HEK293 (cell line): ENCODE data around the gene DPYSL4.

Experiments used
- CTCF ChIA-PET: fragments of 350-600 bp; formaldehyde crosslinking; extraction: SDS; loops from one replicate; lab custom pipeline; 2021; ENCODE audit warnings: antibody characterized with exemption; lab: Yijun Ruan, JAX
- POLR2A ChIA-PET: fragments of 300-600 bp; formaldehyde crosslinking; extraction: SDS; loops from one replicate; lab custom pipeline; 2020; ENCODE audit warnings: antibody characterized with exemption, inconsistent platforms; lab: Yijun Ruan, JAX
- H3K27ac ChIP-seq: fragments of 200-500 bp; sonication (Bioruptor generic); 2 replicates; pipeline ENCODE4 v1.5.1; 2014; ENCODE audit warnings: low read depth, low read length, control low read depth, inconsistent platforms; ENCODE audit errors: extremely low read depth
- H3K36me3 ChIP-seq, 2 experiments: fragments of 200-500 bp in 1 of 2; sonication (Bioruptor generic) in 1 of 2; 1 replicate in 1 of 2; 2 replicates in 1 of 2; pipeline ENCODE4 v1.5.1; 2014 to 2017; ENCODE audit warnings: inconsistent platforms in 2 of 2, low read length in 2 of 2; ENCODE audit not compliant: control insufficient read depth in 2 of 2, insufficient read depth in 1 of 2
- H3K4me1 ChIP-seq: fragments of 200-500 bp; sonication (Bioruptor generic); 2 replicates; pipeline ENCODE4 v1.5.1; 2014; ENCODE audit warnings: mild to moderate bottlenecking, low read length, inconsistent platforms; ENCODE audit not compliant: control insufficient read depth, insufficient read depth
- H3K4me3 ChIP-seq: 2 replicates; pipeline ENCODE4 v1.5.1; 2011; ENCODE audit warnings: low read depth, mild to moderate bottlenecking, control low read depth, low read length, moderate library complexity
- H3K9me3 ChIP-seq: fragments of 200-500 bp; sonication (Bioruptor generic); 2 replicates; pipeline ENCODE4 v1.5.1; 2014; ENCODE audit warnings: low read depth, low read length, inconsistent platforms; ENCODE audit not compliant: control insufficient read depth, insufficient read depth
- KLF9 ChIP-seq: fragments of 450-650 bp; formaldehyde crosslinking; IDR thresholded peaks from 2 replicates; pipeline ENCODE4 v1.5.1; 2016; ENCODE audit warnings: missing biosample characterization, missing genetic modification characterization, low read depth
- MYNN ChIP-seq: fragments of 450-650 bp; formaldehyde crosslinking; IDR thresholded peaks from 2 replicates; pipeline ENCODE4 v1.5.1; 2016; ENCODE audit warnings: missing biosample characterization, missing genetic modification characterization, borderline replicate concordance
- ZBTB1 ChIP-seq: fragments of 450-650 bp; formaldehyde crosslinking; IDR thresholded peaks from 2 replicates; pipeline ENCODE4 v1.5.1; 2016; ENCODE audit warnings: missing biosample characterization, missing genetic modification characterization
- ZBTB10 ChIP-seq: fragments of 450-650 bp; formaldehyde crosslinking; IDR thresholded peaks from 2 replicates; pipeline ENCODE4 v1.5.1; 2016; ENCODE audit warnings: missing biosample characterization, missing genetic modification characterization
- ZBTB26 ChIP-seq: fragments of 450-650 bp; formaldehyde crosslinking; optimal IDR thresholded peaks from 2 replicates; pipeline ENCODE3; 2016; ENCODE audit warnings: missing biosample characterization, mild to moderate bottlenecking, missing genetic modification characterization
- ZFHX2 ChIP-seq: fragments of 450-650 bp; formaldehyde crosslinking; conservative IDR thresholded peaks from 2 replicates; pipeline ENCODE4 v1.5.1; 2016; ENCODE audit warnings: missing biosample characterization, missing genetic modification characterization
- ZFP37 ChIP-seq: fragments of 450-650 bp; formaldehyde crosslinking; IDR thresholded peaks from 2 replicates; pipeline ENCODE4 v1.5.1; 2016; ENCODE audit warnings: missing biosample characterization, missing genetic modification characterization
- ZNF174 ChIP-seq: fragments of 450-650 bp; formaldehyde crosslinking; IDR thresholded peaks from 2 replicates; pipeline ENCODE4 v1.5.0; 2017; ENCODE audit warnings: missing biosample characterization, mild to moderate bottlenecking, missing genetic modification characterization
- ZNF202 ChIP-seq: fragments of 450-650 bp; formaldehyde crosslinking; IDR thresholded peaks from 2 replicates; pipeline ENCODE4 v1.5.1; 2016; ENCODE audit warnings: missing biosample characterization, missing genetic modification characterization, borderline replicate concordance
- ZNF311 ChIP-seq: fragments of 450-650 bp; formaldehyde crosslinking; IDR thresholded peaks from 2 replicates; pipeline ENCODE4 v1.5.1; 2017; ENCODE audit warnings: missing biosample characterization, missing genetic modification characterization, borderline replicate concordance
- ZNF324 ChIP-seq: fragments of 450-650 bp; formaldehyde crosslinking; IDR thresholded peaks from 2 replicates; pipeline ENCODE4 v1.5.1; 2016; ENCODE audit warnings: missing biosample characterization, missing genetic modification characterization
- ZNF416 ChIP-seq: fragments of 450-650 bp; formaldehyde crosslinking; IDR thresholded peaks from 2 replicates; pipeline ENCODE4 v1.5.1; 2016; ENCODE audit warnings: missing biosample characterization, missing genetic modification characterization
- ZNF510 ChIP-seq: fragments of 450-650 bp; formaldehyde crosslinking; IDR thresholded peaks from 2 replicates; pipeline ENCODE4 v1.5.1; 2018; ENCODE audit warnings: mild to moderate bottlenecking, missing genetic modification characterization, missing biosample characterization; ENCODE audit not compliant: insufficient replicate concordance
- ZNF530 ChIP-seq: fragments of 450-650 bp; formaldehyde crosslinking; IDR thresholded peaks from 2 replicates; pipeline ENCODE4 v1.5.1; 2016; ENCODE audit warnings: low read depth, missing biosample characterization, missing genetic modification characterization
- ZNF600 ChIP-seq: fragments of 450-650 bp; formaldehyde crosslinking; IDR thresholded peaks from 2 replicates; pipeline ENCODE4 v1.5.1; 2016; ENCODE audit warnings: missing biosample characterization, missing genetic modification characterization
- ZNF626 ChIP-seq: fragments of 450-650 bp; sonication (Bioruptor Pico); formaldehyde crosslinking; IDR thresholded peaks from 2 replicates; pipeline ENCODE4 v1.5.1; 2018; ENCODE audit warnings: missing biosample characterization, missing genetic modification characterization, inconsistent platforms
- ZNF660 ChIP-seq: fragments of 450-650 bp; IDR thresholded peaks from 2 replicates; pipeline ENCODE4 v1.5.1; 2018; ENCODE audit warnings: missing biosample characterization, mild to moderate bottlenecking, missing genetic modification characterization
- ZNF670 ChIP-seq: fragments of 450-650 bp; formaldehyde crosslinking; IDR thresholded peaks from 2 replicates; pipeline ENCODE4 v1.5.1; 2016; ENCODE audit warnings: missing biosample characterization, missing genetic modification characterization, low read depth
- ZNF677 ChIP-seq: fragments of 450-650 bp; IDR thresholded peaks from 2 replicates; pipeline ENCODE4 v1.5.0; 2018; ENCODE audit warnings: missing biosample characterization, mild to moderate bottlenecking, missing genetic modification characterization, moderate library complexity
- ZNF791 ChIP-seq: fragments of 450-650 bp; formaldehyde crosslinking; IDR thresholded peaks from 2 replicates; pipeline ENCODE4 v1.5.1; 2016; ENCODE audit warnings: missing biosample characterization, missing genetic modification characterization
- TF ChIP-seq, protein P1 (sequence below): fragments of 450-650 bp; formaldehyde crosslinking; IDR thresholded peaks from 2 replicates; pipeline ENCODE4 v1.5.1; 2017; ENCODE audit warnings: missing biosample characterization, missing genetic modification characterization
- TF ChIP-seq, protein P2 (sequence below): fragments of 450-650 bp; formaldehyde crosslinking; IDR thresholded peaks from 2 replicates; pipeline ENCODE4 v1.5.1; 2017; ENCODE audit warnings: missing biosample characterization, missing genetic modification characterization

The DPYSL4 gene

DNA sequence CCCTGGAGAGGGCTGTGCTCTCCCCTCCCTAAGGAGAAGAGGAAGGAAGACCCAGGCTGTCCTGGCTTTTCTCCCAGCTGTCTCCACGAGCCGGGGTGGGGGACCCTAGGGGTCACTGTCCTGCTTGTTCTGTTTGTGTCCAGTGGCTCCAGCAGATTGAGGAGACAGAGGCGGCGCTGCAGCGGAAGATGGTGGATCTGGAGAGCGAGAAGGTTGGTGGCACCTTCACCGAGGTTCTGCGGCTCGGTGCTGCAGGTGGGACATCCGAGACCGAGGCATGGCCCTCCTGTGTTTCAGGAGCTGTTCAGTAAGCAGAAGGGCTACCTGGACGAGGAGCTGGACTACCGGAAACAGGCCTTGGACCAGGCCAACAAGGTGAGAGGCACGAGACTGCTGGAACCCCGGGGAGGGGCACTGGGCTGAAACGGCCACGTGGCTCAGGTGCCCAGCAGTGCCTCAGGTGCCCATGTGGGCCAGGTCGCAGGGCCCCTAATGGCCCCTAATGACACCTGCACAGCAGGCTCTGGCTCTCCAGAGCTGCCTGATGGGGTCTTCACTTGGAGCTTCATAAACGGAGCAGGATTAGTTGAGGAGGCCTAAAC, 33.0 kb upstream of the DPYSL4 start:
- Histone ChIP-seq H3K9me3 (no peaks in the 10 kb centered on the region), H3K36me3 (no peaks in the 10 kb centered on the region), H3K27ac (no peak overlapping the region), H3K4me3 (no peak overlapping the region), H3K4me1 (no peaks in the 10 kb centered on the region)
- ChIA-PET POLR2A (no interaction called here), CTCF (no interaction called here)
- TF ChIP-seq ZNF202 (tag by site-specific recombination) (no peak), ZBTB10 (tag by site-specific recombination) (no peak), ZNF600 (tag by site-specific recombination) (no peak), ZNF660 (no peak), KLF9 (no peak), ZNF174 (no peak), ZFHX2 (tag by site-specific recombination) (no peak), ZNF324 (tag by site-specific recombination) (no peak), ZFP37 (tag by site-specific recombination) (no peak)

DNA sequence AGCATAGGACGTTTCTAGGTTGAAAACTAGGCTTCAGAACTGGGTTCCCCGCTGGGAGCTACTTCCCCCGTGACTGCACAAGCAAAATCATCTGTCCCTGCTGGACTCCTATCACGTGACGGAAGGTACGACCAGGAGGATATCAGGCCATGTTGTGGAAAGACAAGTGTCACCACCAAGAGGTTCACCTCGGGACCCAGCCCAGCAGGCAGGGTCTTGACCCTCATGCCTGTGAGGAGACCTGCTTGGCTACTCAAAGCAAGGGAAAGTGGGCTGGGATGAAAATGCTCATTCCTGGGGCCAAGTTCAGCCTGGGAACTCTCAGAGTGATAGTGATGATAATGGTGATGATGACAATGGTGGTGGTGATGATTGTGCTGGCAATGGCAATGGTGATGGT, 32.3 kb upstream of the DPYSL4 start:
- Histone ChIP-seq H3K27ac (no peak overlapping the region), H3K9me3 (no peaks in the 10 kb centered on the region), H3K36me3 (no peaks in the 10 kb centered on the region), H3K4me3 (no peak overlapping the region), H3K4me1 (no peaks in the 10 kb centered on the region)
- CTCF ChIA-PET, result no interaction called here
- POLR2A ChIA-PET, result no interaction called here
- TF ChIP-seq ZNF416 (tag by site-specific recombination), result no peak
- no peak for TF ChIP-seq ZNF791 (tag by site-specific recombination)
- no peak for TF ChIP-seq ZNF311 (tag by site-specific recombination)
- TF ChIP-seq ZBTB26, result no peak
- no peak for TF ChIP-seq ZNF670 (tag by site-specific recombination)
- TF ChIP-seq ZBTB1, result no peak
- no peak for TF ChIP-seq ZNF677 (tag by site-specific recombination)
- no peak for TF ChIP-seq ZNF510 (tag by site-specific recombination)
- TF ChIP-seq, protein P1, sequence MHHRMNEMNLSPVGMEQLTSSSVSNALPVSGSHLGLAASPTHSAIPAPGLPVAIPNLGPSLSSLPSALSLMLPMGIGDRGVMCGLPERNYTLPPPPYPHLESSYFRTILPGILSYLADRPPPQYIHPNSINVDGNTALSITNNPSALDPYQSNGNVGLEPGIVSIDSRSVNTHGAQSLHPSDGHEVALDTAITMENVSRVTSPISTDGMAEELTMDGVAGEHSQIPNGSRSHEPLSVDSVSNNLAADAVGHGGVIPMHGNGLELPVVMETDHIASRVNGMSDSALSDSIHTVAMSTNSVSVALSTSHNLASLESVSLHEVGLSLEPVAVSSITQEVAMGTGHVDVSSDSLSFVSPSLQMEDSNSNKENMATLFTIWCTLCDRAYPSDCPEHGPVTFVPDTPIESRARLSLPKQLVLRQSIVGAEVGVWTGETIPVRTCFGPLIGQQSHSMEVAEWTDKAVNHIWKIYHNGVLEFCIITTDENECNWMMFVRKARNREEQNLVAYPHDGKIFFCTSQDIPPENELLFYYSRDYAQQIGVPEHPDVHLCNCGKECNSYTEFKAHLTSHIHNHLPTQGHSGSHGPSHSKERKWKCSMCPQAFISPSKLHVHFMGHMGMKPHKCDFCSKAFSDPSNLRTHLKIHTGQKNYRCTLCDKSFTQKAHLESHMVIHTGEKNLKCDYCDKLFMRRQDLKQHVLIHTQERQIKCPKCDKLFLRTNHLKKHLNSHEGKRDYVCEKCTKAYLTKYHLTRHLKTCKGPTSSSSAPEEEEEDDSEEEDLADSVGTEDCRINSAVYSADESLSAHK (tag by site-specific recombination), result no peak
- no peak for TF ChIP-seq MYNN (tag by site-specific recombination)
- no peak for TF ChIP-seq ZNF626 (tag by site-specific recombination)
- no peak for TF ChIP-seq ZNF530 (tag by site-specific recombination)
- TF ChIP-seq, protein P2, sequence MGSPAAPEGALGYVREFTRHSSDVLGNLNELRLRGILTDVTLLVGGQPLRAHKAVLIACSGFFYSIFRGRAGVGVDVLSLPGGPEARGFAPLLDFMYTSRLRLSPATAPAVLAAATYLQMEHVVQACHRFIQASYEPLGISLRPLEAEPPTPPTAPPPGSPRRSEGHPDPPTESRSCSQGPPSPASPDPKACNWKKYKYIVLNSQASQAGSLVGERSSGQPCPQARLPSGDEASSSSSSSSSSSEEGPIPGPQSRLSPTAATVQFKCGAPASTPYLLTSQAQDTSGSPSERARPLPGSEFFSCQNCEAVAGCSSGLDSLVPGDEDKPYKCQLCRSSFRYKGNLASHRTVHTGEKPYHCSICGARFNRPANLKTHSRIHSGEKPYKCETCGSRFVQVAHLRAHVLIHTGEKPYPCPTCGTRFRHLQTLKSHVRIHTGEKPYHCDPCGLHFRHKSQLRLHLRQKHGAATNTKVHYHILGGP (tag by site-specific recombination), result no peak
